ENCODE measurements around the gene CCDC175. TPM values are rescaled to one million over a fixed set of nuclear protein-coding genes. Genes with fewer than 3 reads are reported as not detected.

CCDC175 gene
- not detected for polyA plus RNA-seq (ENCODE audit: insufficient read length)

DNA sequence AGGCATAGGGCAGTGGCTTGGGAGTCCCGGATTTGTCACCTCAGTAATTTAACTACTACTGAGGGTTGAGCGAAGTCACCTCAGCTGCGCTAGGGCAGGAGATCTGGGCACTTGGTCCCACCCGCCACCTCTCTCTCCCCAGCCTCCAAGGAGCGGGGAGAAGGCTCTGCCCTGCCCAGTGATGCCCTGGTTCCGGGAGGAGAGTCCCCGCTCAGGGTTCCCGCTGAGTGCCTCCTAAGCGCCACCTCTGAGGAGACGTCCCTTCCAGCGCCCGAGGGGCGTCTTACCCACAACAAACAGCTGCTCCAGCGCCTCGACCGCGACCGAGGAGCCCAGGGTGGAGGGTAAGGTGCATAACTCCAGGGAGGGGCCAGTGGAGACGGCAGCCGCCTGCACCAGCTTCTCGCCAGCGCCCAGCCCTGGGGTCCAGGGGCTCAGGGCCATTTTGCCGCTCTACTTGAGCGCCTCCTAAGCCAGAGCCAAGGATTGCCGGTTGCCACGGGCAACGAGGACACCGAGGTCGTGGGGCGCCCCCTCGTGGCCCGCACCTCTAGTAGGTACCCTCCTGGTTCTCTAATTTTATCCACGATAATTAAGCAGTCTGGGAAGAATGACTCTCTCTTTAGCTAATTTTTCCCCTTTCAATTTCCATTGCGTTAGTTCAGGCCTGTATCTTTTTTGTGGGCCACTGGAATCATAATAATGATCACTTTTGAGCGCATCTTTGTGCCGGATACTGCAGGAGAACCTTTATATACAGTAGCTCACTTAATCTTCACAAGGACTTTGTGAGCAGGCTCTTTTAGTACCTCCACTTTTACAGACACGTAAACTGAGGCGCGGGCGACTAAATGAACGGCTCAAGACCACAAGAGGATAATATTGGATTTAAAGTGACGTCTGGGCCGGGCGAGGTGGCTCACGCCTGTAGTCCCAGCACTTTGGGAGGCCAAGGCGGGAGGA is at the start of gene CCDC175:
Gene CCDC175 (minus strand): TSS at position 481 of the 963 bp plus-strand sequence. CDS start 37 bp downstream, at position 444.
- DNase-seq = peak; percentile 69

DNA sequence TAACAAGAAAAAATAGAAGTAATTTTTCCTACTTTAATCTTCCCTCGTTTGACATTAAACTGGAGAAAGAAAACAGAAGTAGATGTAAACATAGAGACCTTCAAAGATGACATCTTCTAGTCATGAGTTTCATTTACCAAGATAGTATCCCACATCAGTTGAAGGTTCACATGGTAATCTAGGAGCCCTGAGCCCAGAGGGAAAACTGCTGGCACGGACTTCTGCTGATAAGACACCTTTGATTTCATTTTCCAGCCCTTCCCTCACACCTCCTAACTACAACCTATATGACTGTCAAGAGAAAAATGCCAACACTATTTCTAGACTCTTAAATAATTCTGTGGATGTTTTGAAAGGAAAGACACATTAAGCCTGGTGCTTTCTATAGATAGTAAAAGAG is 46.0 kb upstream of the CCDC175 start:
- DNase-seq = no peak

DNA sequence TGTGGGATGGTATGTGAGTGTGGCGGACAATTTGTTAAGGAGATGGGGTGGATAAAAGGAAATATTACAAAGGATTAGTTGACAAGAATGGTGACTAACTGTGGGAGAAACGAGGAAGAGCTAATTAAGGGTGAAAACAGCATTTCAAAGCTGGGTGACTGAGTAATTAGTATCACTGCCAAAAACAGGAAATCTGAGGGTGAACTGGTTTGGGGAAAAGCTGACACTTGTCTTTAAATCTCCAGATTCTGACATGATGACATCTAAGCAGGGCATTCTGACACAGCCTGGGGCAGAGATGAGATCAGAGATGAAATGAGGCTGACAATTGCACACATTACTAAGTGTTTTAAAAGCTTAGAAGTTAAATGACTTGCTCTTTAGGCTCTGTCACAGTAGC is 42.4 kb upstream of the CCDC175 start:
- no peak for DNase-seq

DNA sequence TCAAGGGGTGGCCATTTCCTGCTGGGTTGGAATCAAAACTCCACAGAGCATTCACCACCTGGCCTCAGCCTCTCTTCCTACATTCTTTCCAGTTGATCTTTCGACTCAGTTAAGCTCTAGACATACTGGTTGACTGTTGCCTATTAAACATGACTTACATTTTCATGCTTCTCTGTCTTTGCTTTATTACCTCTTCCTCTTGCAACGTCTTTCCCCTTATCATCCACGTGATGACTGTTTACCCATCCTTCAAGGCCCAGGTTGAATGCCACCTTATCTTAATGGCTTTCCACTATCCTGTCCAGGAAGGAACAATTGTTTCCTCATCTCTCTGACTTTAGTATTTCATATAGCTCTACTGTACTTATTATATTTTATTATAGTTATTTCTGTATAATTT is 24.4 kb upstream of the CCDC175 start:
- no peak for DNase-seq

GRCh38 chr14:59600211-59600945 is 23.8 kb upstream of the CCDC175 start:
- no peak for DNase-seq

DNA sequence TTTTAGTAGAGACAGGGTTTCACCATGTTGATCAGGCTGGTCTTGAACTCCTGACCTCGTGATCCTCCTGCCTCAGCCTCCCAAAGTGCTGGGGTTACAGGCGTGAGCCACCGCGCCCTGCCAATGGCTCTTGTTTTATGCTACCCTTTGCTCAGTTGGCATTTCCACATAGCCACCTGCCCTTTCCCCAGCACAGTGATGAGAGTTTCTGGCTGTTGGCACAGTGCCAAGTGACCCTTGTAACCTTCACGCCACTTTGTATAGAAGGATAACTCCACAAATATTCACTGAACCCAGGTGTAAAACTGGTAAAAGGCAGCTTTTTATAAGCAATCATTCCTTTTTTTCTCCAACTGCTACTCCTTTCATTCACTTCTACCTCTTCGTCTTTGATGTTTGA is 18.5 kb upstream of the CCDC175 start:
- no peak for DNase-seq

- DNase-seq = no peak
Observed at GRCh38 chr14:59591641-59592370, 15.2 kb upstream of the CCDC175 start.

DNA sequence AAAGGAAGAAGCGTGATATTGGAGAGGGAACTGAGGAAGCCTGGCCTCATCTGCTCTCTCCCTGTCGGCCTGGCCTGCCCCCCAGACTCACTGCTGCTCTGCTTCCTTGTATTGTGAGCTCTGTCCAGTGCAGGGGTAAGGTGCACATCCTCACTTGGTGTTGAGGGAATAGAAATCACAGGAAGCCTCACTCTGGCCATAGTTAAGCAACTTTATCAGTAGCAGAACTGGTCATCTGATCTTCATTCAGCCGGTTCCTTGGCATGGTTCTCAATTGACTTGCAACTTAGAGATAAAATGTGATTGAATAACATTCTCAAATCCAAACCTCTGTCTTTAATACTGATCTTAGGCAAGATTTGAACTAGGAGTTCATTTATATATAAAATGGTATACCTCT is 11.5 kb upstream of the CCDC175 start:
- no peak for DNase-seq

DNA sequence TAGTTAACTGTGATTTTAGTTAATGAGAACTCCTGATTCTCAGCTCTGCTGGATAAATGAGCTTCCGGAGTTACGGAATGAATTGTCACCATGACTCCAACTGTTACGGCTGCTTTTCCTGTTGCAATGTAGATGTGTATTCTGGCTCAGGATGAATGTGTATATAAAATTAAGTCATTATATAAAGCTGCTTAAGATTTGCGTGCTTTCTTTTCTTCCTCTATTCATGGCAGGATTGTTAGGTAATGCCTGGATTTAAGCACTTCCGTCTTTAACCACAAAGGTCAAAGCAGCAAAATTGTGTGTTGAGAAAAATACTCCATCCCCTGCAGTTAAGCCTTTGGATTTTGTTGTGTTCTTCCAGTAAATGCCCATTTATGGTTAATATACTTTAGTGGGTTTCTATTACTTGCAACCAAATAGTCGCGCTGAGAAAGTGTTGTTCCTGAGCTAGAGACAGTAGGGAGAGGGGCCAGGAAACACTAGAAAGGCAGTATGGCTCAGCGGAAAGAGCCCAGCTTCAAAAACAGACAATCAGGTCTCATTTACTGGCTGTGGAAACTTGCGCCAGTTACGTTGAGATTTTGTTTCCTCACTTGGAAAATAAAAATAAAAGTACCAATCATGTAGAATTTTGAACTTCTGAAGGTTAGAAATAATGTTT is 9.4 kb upstream of the CCDC175 start:
- DNase-seq = no peak

DNA sequence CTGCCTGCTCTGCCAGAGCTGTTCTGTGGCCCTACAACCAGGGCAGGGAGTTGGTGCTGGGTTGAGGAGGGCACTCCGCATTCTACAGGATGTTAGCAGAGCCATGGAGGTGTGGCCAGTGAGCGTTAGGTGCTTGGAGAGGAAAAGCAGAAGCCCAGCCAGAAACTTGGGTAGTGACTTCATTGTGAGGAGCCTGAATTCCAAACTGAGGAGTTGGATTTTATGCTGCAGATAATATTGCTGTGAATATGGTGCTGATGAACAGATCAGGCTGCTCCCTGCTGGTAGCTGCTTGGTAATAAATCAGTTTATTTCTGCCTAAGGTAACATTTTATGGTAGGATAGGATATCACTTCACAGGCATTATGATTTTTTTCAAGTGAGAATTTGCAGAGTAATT is 7.1 kb upstream of the CCDC175 start:
- no peak for DNase-seq

DNA sequence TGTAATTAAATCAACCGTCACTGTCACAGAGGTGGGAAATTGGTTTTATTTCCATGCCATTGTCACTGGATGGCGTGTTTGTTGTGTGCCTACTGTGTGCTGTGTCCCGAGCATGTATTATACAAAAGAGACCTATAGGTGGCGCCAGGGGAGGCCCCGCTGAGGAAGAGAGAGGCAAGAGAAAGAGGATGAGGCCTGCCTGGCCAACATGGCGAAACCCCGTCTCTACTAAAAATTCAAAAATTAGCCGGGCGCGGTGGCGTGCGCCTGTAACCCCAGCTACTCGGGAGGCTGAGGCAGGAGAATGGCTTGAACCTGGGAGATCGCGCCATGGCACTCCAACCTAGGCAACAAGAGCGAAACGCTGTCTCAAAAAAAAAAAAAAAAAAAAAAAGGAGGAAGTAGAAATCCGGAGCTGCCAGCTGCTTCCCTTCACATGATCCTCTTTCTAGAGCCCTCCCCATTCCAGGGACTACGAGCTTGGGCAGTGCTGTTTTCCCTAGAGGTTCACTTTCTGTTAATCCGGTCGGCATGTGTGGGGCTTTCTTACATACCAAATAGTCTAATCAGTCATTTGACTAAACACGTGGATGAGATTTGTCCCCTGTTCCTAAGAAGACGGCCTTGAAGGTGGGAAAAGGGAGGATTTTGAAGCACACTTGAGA is 6.4 kb upstream of the CCDC175 start:
- no peak for DNase-seq

DNA sequence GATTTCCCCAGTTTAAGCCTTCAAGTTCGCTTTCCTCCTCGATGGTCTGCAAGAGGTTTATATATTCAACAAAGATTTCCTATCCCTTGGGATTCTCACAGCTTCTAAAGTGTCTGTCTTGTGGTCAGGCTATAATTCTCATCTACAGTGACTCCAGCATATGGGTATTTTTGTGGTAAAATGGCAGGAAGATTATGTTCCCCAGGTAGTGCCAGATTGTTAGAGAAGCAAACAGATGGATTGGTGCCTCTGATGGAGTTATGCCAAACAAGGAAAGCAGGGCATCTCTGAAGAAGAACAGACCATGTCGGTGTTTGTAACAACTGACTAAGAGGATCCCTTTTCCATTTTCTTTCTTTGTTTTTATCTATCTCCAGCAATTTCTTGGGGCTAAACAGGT is 5.5 kb upstream of the CCDC175 start:
- no peak for DNase-seq

DNA sequence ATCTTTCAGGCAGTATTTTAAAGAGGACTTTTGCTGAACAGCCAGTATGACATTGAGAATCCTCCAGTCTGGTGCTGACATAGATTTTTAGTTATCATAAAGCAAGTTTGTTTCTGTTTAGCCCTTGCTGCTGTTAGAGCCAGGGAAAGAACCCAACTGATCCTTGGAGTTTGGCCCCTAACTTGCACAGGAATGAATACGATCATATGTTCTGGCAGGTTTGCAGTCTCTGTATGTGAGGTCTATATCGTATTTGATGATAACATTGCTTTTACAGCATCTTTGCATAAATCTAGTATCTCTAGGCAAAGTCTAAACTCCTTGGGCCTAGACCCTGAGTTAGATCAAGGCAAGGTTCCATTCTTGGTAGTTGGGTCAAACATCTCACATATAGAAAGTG is 4.3 kb upstream of the CCDC175 start:
- no peak for DNase-seq

GRCh38 chr14:59570122-59570521 is 6.5 kb downstream of the CCDC175 start:
- no peak for DNase-seq

GRCh38 chr14:59566725-59567124 is 9.9 kb downstream of the CCDC175 start:
- DNase-seq = no peak

DNA sequence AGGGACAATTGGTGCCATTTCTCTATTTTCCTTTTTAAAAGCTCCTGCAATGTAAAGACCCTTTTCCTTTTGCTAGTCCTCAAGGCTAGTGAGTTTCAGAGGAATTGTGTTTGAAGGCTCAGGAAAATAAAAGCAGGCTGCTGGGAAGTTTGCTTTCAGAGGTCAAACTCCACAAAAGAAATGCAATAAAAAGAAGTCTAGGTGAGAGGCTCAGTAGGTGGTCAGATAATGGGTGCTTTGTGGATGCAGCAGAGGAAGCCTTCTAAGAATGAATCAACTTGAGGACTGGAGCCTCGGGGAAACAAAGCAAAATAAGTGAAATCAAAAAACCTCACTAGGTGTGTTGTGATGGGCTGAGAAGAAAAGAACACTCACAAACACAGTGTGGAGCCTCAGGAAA is 10.3 kb downstream of the CCDC175 start:
- DNase-seq = no peak

- DNase-seq = no peak
Observed at GRCh38 chr14:59565087-59565486, 11.5 kb downstream of the CCDC175 start.

DNA sequence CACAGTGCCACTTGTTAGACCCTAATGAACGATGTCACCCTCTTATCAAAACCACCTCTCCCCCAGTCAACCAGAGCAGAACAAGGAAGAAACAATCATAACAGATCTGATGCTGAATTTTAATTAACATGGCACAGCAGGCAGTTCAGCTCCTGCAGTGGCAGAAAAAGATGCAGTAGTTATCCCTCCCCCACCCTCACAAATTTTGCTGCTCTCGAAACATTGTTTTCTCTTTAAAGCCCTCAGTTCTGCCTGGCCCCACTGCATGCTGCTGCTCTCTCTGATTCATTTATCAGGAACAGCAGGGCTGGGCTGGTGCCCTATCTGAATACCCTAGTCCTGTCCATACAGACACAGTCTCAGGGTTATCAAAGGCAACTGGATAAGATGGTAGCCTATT is 12.2 kb downstream of the CCDC175 start:
- no peak for DNase-seq

DNA sequence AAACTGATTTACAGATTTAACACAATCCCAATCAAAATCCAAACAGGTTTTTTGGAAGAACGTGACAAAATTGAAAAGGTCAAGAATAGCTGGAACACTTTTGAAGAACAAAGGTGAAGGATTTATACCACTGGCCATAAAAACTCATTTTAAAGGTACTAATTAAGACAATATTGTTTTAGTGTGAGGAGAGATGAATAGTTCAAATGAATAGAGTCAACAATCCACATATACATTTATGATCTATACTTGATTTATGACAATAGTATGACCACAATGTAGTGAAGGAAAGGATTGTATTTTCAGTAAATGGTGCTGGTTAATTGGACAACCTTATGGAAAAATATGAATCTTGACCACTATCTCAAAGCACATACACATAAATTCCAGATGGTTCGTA is 29.3 kb downstream of the CCDC175 start:
- no peak for DNase-seq

- no peak for DNase-seq
Observed at GRCh38 chr14:59543873-59544272, 32.7 kb downstream of the CCDC175 start.

- no peak for DNase-seq
Observed at GRCh38 chr14:59541731-59542130, 34.9 kb downstream of the CCDC175 start.

DNA sequence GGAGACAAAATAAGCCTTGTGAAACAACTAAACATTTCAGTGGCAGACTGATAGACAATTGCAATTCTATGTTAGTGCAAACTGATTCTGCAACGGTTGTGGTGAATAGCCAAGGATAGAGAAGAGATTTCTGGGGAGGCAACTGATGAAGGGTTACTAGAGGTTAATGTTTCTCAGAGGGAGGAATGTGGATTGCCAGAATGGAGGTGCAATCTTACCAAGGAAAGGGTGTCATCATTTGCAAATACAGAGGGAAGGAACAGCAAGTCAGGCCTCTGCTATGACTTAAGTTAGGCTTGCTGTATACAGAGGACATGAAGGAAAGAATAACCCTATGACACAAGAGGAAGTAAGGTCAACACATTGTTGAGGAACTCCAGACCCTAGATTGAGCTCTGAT is 35.8 kb downstream of the CCDC175 start:
- DNase-seq = no peak
